Stimulated activated CD4-positive, alpha-beta T cell treated with anti-CD3 and anti-CD28 coated beads, Interleukin-4, amount 100 ng/mL, for 48 hours (primary cell): Measurements from ENCODE around the gene VAV2.

Experiments
- DNase-seq, 2 donors: peaks; one replicate each; pipeline ENCODE4 v3.0.0-alpha.2; 2020; ENCODE audit warnings: low read depth in 2 of 2

The VAV2 gene

GRCh38 chr9:133853331-133853730, 138.8 kb downstream of the VAV2 start:
- no peak for DNase-seq

DNA sequence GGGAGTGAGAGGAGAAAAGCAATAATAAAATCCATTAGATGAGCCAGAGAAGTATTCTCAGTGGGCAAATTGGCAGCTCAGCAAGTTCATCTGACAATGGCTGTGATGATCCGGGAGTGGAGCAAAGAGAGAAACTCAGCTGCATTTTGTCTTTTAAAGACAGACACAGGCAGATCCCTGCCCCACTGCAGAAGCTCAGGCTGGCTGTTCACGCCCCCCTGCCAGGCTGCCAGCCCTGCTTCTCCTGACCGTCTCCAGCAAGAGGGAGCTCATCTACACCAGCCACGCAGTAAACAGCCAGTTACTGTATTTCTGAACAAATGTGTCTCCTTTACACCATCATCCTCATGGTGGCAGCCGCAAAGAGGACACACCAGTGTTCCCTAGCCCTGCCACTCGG, 139.7 kb downstream of the VAV2 start:
- DNase-seq, result no peak

DNA sequence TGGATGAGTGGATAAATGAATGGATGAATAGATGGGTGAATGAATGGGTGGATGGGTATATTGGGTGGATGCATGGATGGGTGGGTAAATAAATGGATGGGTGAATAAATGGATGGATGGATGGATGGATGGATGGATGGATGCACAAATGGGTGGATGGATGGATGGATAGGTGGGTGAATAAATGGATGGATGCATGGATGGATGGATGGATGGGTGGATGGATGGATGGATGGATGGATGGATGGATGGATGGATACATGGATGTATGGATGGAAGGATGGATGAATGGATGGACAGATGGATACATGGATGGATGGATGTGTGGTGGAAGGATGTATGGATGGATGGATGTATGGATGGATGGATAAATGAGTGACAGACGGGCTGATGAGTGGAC, 140.4 kb downstream of the VAV2 start:
- DNase-seq, result no peak

DNA sequence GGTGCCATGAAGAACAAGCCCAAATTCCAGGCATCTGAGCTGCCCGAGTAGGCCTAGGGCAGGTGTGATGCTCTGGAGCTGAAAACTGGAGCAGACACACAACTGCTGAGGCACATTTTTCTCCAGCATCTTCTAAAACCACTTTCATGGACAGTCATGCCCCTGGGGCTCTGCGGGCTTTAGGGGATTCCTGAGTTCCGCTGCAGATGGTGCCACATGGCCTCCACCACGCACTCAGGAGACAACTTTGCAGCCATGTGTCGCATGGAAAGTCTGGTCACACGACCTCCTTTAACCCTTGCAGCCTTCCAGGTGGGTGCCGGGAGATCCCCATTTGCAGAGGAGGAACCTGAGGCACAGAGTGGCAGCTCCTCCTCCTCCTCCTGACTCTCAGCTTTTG, 141.2 kb downstream of the VAV2 start:
- DNase-seq, result no peak

GRCh38 chr9:133850161-133850560, 142.0 kb downstream of the VAV2 start:
- no peak for DNase-seq

DNA sequence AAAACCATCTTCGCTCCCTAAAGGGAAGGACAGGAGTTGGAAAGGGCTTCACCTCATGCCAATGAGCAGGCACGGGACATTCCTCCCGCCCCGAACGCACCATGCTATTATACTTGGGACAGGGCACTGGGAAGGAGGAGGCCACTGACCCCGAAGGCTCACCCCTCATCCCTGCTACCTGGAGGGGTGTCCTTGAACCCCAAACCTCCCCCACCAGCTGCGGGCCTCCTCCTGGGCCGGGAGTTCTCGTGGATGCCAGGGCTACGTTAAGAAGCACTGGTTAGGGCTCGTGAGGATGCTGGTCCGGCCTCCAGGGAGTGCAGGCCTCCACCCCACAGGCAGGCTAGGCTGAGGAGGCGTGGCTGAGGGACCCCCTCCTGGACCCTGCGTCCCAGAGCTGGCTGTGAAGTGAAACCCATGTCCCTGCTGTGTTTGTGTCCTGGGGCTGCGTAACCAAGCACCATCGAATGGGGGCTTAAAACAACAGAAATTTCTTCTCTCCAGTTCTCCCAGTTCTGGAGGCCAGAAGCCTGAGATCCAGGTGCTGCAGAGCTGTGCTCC, 142.9 kb downstream of the VAV2 start:
- no peak for DNase-seq

DNA sequence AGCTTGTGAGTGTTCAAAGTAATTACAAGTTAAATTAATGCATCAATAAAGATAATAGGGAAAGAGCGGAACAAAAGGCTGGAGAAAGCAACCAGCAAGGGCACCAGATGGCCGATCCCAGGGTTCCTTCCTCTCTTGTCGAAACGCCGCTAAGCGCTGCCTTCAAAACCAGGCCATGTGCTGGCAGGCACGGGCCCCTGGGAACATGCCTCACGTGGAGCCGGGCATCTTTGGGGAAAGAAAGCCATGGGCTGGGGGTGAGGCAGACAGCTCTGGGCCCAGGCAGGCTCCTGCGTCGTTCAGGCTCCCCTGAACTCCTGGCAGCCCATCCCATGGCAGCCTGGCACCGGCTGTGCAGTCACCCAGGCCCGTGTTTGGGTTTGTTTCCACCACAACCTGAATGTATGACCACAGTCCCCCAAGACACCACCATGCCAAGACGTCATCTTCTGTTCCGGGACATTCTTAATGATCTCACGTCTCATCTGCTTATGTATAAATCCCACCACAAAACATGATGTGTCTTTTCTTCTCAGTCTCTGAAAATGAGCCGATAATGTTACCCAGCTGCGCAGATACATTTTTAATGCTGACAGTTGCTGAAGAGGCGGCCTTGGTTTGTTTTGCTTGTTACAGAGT, 143.5 kb downstream of the VAV2 start:
- no peak for DNase-seq

GRCh38 chr9:133846483-133847090, 145.5 kb downstream of the VAV2 start:
- no peak for DNase-seq

DNA sequence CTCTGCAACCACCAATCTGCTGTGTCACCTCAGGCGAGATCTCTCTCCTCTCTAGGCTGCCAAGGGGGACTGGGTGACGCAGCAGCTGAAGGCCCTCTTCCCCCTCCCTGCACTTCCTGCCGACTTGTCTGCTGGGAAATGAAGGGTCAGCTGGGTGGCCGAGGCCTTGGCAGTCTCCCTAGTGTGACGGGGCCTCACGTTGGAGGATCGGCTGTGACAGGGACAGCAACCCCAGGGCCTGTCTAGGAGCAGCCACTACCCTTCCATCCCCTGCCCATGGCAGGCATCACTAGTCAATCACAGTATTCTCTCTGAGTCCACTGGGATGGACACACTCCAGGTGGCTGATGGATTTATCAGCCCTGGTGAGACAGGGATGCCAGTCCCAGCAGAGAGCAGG, 146.7 kb downstream of the VAV2 start:
- DNase-seq, result no peak

GRCh38 chr9:133844881-133845410, 147.2 kb downstream of the VAV2 start:
- DNase-seq, result no peak

DNA sequence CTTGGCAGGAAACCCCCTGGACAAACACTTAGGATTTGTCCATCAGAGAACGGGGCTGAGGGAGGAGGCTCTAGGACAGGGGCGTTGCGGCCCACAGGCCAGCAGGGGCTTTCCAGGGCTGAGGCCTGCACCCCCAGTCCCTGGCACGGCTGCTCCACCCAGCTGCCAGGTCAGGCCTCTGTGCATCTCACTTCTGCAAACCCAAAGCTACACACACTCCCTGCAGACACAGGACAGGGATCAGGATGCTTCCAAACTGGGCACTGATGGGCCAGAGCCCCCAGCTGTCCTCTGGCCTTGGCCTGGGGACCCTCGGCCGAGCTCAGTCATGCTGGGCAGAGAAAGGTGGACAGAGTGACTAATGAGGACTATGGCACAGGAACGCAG, 147.7 kb downstream of the VAV2 start:
- DNase-seq, result no peak

- no peak for DNase-seq
Observed at GRCh38 chr9:133843751-133844397, 148.2 kb downstream of the VAV2 start.

DNA sequence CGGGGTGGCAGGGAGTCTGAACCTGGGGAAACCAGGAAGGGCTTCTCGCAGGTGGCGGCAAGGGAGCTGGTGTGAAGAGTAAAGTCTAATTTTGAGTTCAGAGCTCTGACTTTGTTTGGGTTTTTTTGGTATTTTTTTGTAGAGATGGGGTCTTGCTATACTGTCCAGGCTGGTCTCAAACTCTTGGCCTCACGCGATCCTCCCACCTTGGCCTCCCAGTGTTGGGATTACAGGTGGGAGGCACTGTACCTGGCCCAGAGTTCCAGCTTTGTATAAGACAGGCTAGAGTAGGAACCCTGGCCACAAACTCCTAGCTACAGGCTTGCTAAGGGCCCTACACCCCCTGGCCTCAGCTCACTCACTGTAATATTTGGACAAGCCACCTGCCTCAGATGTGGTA, 148.9 kb downstream of the VAV2 start:
- no peak for DNase-seq

DNA sequence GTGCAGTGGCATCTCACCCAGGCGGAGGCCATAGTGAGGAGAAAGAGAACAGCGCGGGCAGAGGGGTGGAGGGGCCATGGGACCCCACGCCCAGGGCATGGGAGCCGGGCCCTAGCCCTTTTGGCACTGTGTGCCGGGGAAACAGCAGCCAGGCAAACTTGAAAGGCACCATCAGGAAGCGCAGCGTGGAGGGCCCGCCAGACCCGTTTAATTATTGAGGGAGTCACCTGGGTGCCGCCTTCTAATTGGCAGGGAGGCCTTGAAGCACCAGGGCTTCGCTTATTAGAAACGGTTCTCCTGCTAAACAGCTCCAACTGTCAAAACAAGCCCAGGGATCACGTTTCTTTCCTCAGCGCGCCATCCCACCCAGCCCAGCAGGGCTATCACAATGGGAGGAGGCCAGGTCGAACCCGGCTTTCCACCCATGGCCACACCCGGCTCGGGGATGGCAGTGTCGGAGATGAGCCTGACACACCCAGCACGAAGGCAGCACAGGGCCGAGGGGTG, 149.3 kb downstream of the VAV2 start:
- no peak for DNase-seq

DNA sequence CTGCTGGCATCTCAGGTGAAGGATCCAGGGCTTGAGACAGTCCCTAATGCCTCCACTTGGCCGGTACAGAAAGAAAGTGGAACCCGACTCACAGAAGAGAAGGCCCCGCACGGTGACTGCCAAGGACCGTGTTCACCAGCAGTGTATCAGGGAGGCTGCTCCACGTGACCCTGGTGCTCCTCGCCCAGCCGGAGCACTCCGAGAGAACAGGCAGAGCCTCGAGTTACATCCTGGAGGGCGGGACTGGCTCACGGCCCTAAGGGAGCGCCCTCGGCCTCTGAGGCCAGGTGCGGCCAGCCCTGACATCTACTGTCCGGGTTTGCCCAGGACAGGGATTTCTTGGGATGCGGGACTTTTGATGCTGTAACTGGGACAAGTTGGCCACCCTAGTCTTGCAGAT, 149.9 kb downstream of the VAV2 start:
- no peak for DNase-seq

GRCh38 chr9:133841167-133841812, 150.8 kb downstream of the VAV2 start:
- DNase-seq, result no peak

GRCh38 chr9:133839822-133840329, 152.2 kb downstream of the VAV2 start:
- no peak for DNase-seq

DNA sequence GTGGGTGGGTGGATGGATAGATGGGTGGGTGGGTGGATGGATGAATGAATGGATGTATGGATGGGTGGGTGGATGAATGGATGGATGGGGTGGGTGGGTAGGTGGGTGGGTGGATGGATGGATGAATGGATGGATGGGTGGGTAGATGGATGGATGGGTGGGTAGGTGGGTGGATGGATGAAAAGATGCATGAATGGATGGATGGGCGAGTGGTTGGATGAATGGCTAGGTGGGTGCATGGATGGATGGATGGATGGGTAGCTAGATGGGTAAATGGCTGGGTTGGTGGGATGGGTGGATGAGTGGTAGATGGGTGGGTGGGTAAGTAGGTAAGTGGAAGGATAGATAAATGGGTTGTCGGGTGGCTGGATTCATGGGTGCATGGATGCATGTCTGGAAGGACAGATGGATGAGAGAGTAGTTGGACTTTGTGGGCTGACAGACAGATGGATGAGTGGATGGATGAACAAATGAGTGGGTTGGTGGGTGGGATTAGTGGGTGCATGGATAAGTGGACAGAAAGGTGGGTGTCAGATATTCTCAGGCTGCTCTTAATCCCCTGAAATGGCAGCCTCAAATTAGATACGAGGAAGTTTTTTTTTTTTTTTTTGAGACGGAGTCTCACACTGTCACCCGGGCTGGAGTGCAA, 153.1 kb downstream of the VAV2 start:
- DNase-seq, result no peak

DNA sequence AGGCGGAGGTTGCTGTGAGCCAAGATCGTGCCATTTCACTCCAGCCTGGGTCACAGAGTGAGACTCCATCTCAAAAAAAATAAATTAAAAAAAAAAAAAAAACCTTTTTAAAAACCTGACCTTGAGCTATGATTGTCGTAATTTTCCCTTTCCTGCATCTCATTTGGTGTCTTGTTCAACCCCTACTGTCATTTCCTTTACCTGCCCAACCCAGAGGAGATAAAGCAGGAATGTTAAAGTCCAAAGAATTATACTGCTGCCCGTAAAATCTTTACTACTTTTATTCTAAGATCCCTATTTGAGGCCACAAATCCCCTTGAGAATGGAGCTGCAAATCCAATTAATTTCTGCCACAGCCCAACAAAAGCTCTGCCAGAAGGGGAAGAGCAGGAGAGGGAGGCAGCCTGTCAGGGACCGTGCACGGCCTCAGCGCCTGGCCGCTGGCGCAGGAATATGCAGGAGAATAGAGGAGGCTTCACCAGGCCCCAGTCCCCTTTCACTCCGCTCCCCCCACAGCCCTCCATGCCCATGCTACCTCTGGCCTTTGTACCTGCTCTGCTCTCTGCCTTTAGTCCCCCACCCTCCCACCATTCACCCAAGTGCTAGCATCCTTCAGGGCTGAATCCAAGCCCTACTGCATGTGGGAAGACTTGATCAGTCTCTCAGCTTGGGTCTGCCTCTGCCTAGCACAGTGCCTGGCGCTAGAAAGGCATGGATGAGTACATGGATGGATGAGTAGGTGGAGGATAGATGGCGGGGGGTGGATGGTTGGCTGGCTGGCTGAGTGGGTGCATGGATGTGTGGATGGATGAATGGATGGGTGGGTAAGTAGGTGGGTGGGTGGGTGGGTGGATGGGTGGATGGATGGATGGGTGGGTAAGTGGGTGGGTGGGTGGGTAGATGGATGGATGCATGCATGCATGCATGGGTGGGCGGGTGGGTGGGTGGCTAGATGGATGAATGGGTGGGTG, 154.2 kb downstream of the VAV2 start:
- no peak for DNase-seq

DNA sequence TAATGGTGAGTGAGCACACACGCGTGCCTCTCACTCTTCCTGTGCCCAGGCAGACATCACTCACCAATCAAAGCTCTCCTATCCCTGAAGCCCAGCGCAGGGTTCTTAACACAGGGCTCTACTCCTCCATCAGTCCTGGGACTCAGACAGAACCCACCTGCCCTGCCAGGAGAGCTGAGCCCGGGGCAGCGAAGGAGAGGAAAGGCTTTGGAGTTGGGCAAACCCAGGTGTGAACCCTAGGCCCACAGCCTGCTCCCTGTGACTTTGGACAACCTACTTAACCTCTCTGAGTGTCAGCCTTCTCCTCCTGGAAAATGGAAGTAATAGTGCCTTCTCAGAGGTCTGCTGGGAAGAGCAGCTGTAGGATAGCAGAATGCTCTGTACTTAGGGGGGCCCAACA, 155.3 kb downstream of the VAV2 start:
- no peak for DNase-seq
